Fibroblast of peridontal ligament (primary cell): ENCODE data around the gene ASNSD1.
A peak's percentile ranks its signal among the peaks of the same experiment; 100 is the strongest.
"Not testable (repeated sequence)": the region's sequence is repeated elsewhere in the genome, so short reads cannot be mapped to it uniquely, and the experiment has no call there.

Source experiments
- DNase-seq: peaks from one replicate; pipeline ENCODE4 v3.0.0-alpha.2; 2010; ENCODE audit errors: extremely low read depth

The ASNSD1 gene

GRCh38 chr2:189685540-189686229 is 24.4 kb downstream of the ASNSD1 start:
- peak; percentile 84 for DNase-seq

DNA sequence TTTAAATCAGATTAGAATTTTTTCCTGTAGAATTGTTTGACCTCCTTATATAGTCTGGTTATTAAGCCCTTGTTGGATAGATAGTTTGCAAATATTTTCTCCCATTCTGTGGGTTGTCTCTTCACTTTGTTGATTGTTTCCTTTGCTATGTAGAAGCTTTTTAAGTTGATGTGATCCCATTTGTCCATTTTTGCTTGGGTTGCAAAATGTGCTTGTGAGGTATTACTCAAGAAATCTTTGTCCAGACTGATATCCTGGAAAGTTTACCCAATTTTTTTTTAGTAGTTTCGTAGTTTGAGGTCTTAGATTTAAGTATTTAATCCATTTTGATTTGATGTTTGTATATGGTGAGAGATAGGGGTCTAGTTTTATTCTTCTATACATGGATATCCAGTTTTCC is 26.5 kb downstream of the ASNSD1 start:
- not testable (repeated sequence) for DNase-seq

- DNase-seq, result no peak
These were observed 35.0 kb downstream of the ASNSD1 start for GRCh38 chr2:189696223-189696622.

DNA sequence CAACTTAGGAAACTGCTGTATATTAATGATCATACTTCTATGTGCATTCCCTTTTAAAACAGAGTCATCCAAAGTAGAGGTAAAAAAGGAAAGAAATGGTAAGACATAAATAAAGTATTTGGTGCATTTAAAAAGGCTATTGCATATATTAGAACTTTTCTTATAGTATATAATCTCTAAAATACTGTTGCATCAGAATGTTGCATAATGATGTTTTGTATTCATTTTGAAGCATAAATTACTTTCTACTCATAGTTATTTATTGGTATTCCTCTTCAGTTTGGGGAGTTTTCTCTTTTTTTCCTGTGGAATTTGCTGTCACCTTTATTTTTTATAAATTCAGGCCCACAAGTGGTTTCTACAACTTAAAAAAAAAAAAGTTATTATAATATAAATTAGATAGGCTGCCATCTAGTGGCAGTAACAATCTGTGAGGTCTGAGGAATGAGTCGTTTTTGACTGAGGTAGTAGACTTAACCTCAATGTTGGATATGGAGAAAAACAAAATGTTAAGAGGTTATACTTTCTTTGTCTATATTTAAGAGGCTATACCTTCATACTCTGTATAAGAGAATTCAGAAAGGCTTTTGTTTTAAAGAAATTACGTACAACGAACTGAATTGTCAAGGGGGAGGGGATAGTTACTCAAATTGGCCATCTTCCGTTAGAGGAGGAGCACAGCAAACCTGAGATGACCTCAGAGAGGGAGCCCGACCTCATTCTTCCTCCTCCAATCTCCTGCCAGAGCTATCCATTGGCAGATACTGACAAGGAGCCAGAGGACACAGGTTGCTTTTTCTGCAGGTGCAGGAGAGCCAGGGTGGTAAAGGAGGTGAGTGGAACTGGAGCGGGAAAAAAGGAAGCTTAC is 37.0 kb downstream of the ASNSD1 start:
- DNase-seq, result peak; percentile 76

- no peak for DNase-seq
These were observed 39.4 kb downstream of the ASNSD1 start for GRCh38 chr2:189700681-189701080.

GRCh38 chr2:189702071-189702470 is 40.8 kb downstream of the ASNSD1 start:
- peak; percentile 21 for DNase-seq

DNA sequence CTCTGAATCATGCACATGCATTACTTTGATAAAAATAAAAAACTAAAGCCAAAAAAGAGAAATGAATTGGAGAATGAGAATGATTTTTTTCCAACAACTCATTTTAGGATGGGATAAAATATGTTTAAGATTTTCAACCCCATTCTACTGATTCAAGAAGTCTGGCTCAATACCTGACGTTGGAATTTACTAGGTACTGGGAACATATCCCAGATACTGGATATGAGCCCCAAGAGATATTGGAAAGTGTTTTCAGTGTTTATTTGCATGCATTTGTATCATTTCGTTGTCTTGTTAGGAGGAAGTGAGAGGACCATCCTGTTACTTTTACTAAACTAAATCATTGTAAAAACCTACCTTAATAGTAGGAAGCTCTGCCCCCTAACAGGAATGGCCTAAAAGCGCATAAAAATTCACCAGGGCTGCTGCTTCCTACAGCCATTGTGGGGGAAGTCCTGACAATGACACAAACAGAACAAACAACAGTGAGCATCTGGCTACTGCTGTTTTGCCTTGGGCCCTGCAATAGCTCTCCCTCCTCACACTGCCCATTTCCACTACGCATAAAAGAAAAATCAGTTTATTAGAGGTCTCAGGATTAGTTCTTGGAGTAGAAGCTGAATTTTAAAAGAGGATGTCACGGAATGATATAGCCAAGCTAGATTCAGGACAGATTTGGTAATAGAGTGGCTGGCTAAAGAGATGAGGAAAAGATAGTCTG is 48.4 kb downstream of the ASNSD1 start:
- no peak for DNase-seq

GRCh38 chr2:189717593-189717992 is 56.3 kb downstream of the ASNSD1 start:
- DNase-seq, result not testable (repeated sequence)

DNA sequence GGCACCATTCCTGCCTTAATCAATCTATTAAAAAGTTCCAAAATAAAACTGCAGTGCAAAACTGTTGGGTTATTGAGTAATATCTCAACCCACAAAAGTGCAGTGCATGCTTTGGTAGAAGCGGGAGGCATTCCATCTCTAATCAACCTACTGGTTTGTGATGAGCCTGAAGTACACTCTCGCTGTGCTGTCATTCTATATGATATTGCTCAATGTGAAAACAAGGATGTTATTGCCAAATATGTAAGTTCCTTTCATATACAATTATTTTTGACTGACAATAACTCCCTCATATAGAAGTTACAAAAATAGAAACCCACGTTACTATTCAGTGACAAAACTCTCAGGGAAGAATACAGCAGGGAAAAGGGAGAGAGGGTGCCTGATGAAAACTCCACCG is 58.3 kb downstream of the ASNSD1 start:
- DNase-seq, result no peak
